Body of pancreas (tissue), 4 donors: ENCODE data around the gene NCOA3.

Source experiments
- CTCF ChIP-seq, 7 experiments: fragments of 450-650 bp in 4 of 7; fragments of 200-600 bp in 3 of 7; sonication (generic) in 3 of 7; IDR thresholded peaks; one replicate each; pipeline ENCODE4 v1.5.1; 2016 to 2019; ENCODE audit warnings: antibody characterized with exemption in 7 of 7
- POLR2A ChIP-seq, 3 donors: fragments of 450-650 bp; IDR thresholded peaks; one replicate each; pipeline ENCODE4 v1.6.1; 2016; ENCODE audit warnings: antibody characterized with exemption in 3 of 3, mild to moderate bottlenecking in 2 of 3

- TF ChIP-seq CTCF (IDR thresholded peaks at IDR 0.05) = no peak
- no peak for TF ChIP-seq POLR2A (IDR thresholded peaks at IDR 0.05)
Observed at GRCh38 chr20:47666304-47666703, 164.6 kb downstream of the NCOA3 start.
